Caki2 (cell line): ENCODE measurements around the gene MORN1. TPM values are rescaled to one million over a fixed set of nuclear protein-coding genes. Genes with fewer than 3 reads are reported as not detected.

Experiments used
- DNase-seq: peaks from one replicate; pipeline ENCODE4 v3.0.0-alpha.2; 2015; ENCODE audit warnings: low read depth
- in situ Hi-C: cut with HindIII; loops from 2 replicates; pipeline ENCODE4 v1.10.0; 2016; ENCODE audit warnings: low sequenced_read_pairs, low pct_unique_long_range_greater_than_20kb, mixed read lengths
- total RNA-seq: library from RNA; depleted of rRNA; stranded (reverse); fragments of >200 nt; shearing (Covaris generic); gene quantifications from 2 replicates; pipeline ENCODE4 v1.2.3, GENCODE V29; 2014; ENCODE audit warnings: low replicate concordance

The MORN1 gene
- total RNA-seq, 1 experiment from 2014 or later: 20.3 TPM

DNA sequence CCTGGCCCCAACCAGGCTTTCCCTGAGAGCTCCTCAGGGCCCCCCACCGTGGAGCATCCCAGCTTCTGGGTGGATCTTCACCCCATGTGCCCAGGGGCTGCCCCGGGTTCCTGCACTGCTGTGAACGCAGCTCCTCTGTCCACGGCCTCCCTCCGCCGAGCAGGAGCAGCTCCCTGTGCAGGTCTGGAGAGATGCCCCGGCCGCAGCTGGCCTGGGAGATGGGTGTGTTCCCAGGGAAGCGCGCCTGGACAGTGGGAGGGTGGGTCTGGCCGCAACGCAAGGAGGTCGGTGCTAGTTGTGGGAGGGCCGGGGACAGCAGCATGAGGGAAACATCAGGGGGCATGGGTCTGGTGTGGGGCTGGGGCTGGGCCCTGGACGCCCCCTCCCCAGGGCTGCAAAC is 71.3 kb downstream of the MORN1 start:
- in situ Hi-C loops: no loop called here
- no peak for DNase-seq

DNA sequence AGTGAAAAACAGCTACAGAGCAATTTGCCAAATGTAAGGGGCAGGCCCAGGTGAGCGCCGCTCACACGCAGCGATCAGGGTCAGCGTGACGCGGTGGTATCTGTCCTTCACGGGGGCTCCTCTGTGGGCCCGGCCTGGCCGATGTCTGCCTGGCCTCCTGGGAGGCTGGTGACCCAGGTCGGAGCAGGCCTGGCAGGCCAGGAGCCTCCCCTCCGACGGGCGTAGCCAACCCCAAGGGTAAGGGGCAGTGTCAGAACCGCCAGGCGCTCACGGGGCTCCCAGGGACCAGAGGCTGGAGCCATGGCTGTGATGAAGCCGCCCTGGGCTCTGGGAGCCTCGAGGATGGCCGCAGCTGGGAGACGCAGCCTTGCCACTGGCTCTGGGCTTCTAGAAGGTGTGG is 72.1 kb downstream of the MORN1 start:
- in situ Hi-C loops: no loop called here
- DNase-seq: no peak

DNA sequence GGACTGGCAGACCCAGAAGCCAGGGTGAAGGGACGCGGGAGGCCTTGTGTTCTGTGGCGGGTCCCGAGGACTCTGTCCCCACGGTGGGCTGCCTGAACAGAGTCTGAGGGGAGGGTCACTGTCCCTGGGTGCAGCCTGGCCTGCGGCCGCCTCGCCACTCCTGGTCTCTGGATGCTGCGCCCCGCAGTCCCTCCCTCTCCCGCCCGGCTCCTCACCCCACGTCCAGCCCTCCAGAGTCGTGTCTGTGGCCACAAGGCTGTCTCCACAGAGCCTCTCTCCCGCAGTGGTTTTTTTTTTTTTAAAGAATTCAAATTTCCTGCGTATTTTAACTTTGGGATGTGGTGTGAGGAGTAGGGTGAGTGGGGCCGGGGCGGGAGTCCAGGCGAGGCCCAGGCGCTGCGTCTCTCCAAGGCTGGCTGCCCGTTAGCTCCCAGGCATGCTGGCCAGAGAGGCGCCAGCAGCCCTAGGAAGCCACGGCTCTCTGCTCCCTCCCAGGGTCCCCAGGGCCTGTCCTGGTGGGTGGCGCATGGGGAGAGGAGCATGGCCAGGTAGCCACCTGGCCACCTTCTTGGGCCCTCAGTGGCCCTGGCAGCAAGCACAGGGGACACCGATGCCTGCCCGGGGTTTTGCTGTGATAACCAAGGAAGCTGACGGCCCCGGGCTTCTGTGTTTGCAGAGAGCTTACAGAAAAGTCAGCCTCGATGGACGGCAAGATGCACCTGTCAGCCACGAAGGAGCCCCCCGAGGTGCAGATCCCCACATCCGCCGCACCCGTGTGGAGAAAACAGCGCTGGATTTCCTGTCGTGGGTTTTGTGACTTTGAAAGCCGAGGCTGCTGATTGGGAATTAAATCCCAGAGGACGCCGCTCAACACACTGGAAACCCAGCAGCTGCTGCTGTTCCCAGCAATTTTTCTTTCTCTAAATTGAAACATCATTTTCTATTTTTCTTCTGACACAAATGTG is 72.8 kb downstream of the MORN1 start:
- no peak for DNase-seq
- in situ Hi-C loops: no loop called here

DNA sequence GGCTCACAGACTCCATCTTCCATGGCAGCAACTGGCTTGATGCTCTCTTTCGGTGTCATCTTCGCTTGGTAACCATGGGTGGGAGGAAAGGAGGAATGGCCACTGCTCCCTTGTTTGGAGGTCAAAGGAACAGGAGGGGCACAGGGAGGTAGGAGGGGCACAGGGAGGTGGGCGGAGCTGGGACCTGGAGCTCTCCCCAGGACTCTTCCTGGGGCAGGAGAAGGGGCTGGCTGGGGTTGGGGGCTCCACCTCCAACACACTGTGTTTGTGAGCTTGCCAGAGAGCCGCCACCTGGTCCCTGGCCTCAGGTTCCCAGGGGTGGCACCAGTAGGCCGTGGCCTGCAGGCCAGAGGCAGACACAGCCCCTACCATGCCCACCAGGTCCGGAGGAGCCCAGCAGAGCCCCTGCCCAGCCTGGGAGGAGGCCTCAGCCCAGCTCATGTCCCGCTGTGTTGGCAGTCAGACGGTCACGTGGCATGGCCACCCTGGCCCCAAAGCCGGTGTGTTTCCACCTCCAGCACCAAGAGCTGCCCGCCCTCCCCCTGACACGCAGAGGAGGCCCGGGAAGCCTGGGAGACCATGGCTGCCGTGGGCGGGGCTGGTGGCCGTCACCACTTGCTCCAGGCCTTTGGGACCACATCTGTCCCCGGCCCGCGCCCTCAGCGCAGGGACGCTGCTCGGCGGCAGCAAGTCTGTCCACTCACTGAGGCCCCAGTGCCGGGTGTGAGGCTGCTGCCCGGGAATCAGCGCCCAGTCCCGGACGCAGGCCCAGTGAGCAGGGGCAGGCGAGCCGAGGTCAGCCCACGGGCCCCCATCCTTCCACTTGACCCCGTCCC is 73.9 kb downstream of the MORN1 start:
- no peak for DNase-seq
- in situ Hi-C loops: no loop called here

- in situ Hi-C loops: no loop called here
Observed at GRCh38 chr1:2316451-2316961, 74.8 kb downstream of the MORN1 start.

DNA sequence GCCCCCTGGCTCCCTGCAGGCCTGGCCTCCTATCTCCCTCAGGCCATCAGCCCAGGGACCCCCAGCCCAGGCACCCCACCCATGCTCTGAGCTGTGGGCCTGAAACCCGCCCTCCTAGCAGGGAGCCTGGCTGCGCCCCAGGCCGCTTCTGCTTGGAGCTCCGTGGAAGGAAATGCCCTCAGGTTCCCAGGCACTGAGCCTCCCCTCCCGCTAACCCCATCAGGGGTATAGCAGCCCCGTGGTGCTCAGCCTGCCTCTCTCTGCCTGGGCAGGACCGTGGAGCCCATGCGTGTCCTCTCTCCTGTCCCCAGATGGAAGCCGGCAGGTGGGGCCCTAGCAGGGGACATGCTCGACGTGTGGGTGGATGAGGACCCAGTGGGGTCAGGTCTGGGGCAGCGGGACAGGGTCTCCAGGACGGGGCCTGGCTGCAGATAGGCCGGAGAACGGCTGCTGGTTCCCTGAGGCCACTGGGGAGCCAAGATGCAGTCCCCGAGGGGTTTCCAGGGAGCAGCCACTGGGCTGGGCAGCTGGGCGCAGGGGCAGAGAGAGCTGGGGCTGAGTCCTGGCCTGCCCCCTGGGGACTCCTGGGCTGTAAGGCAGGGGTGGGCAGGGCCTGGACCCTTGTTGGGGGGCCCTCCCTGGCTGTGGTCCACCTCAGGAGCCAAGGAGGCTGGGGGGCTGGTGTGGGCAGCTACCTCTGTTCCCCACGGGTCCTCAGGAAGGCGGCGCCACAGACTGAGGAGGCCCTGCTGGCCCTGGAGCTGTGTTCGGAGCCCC is 75.5 kb downstream of the MORN1 start:
- in situ Hi-C loops: no loop called here
- no peak for DNase-seq

More at GRCh38 chr1:2316451-2316961, 74.8 kb downstream of the MORN1 start:
- no peak for DNase-seq

GRCh38 chr1:2314803-2315673 is 76.3 kb downstream of the MORN1 start:
- in situ Hi-C loops: no loop called here
- no peak for DNase-seq

DNA sequence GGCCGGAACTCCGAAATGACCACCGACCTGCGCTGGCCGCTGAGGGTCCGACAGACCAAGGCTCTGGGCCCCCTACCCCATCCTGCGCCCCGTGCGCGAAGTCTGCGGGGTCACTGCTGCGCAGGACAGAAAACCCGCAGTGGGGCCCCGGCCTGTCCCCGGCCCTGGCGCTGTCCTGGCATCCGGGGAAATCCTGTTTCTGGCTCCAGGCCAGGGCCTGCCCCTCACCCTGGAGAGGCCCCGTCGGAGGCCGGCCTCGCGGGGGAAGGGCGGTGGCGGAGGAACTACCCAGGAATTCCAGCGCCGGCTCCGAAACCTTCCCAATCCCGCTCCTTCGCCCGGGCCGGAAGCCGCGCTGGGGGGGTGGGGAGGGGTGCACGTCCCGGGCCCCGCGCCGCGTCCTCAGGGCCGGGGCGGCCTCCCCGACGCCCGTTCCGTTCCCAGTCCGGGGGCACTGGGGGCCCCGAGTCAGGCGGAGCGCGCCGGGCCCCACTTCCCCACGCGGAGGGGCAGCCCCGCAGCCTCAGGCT is 77.0 kb downstream of the MORN1 start:
- in situ Hi-C loops: no loop called here
- DNase-seq: no peak

DNA sequence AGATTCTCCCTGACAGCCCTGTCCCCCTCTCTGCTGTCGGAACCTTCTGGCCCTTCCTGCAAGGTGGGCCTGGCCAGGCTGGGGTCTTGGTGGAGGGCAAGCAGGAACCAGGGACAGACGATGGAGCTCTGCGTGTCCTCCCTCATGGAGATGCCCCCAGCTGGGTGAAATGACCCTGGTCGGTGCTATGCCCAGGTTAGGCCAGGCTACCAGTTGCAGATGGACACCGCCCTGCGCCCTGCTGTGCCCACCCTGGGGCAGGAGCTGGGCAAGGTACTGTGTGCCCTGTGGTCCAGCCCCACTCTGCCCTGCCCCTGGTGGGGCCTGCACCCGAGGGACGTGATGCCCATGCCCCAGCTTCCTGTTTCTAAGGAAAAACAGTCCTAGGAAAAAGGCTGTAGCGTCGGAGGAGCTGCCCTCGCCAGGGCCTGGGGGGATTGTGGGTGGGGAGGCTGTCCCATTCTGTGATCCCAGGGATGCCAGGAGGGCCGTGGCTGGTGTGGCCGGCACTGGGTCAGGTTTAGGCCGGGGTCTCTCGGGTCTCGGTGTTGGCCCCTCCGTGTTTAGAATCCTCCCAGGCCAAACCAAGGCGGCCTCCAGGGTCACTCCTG is 77.6 kb downstream of the MORN1 start:
- no peak for DNase-seq
- in situ Hi-C loops: no loop called here

DNA sequence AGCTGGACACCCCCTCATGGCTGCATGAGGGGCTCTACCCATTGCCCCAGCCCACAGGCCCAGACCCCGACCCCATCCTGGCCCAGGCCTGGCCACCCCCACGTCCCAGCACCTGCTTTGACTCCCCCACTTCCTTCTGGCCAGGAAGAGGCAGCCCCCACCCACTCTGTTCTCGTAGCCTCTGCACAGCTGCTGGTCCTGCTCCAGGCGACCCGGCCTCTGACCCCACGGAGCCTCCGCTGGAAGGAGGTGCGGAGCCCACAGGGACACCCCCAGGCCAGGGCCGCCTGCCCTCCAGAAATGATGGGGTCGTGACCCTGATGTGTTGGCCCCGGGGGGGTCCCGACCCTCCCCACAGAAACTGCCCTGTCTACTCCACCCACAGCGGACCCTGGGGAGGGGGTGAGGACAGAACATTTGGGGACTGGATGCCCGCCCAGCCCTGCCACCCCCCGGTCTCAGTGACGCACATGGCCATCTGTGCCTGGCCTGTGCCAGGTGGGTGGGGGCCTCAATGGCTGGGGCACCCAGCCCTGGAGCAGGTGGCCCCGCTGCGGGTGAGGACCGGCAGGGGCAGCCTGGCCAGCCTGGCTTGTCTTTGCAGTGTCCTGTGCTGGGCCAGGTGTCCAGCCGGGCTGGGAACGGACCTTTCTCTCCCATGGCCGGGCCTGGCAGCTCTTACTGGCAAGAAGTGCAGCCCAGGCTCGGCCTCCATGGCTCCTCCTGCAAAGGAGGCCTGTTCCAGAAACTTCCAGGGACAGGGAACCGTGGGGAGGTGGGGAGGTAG is 78.6 kb downstream of the MORN1 start:
- in situ Hi-C loops: no loop called here
- DNase-seq: no peak

- DNase-seq: no peak
- in situ Hi-C loops: no loop called here
Observed at GRCh38 chr1:2312160-2312514, 79.2 kb downstream of the MORN1 start.

- DNase-seq: no peak
- in situ Hi-C loops: no loop called here
Observed at GRCh38 chr1:2311184-2312032, 79.9 kb downstream of the MORN1 start.

- no peak for DNase-seq
- in situ Hi-C loops: no loop called here
Observed at GRCh38 chr1:2310332-2311183, 80.8 kb downstream of the MORN1 start.

GRCh38 chr1:2308844-2309243 is 82.5 kb downstream of the MORN1 start:
- in situ Hi-C loops: no loop called here
- no peak for DNase-seq

- DNase-seq: no peak
- in situ Hi-C loops: no loop called here
Observed at GRCh38 chr1:2307972-2308371, 83.4 kb downstream of the MORN1 start.
